ENCODE results near the gene ASPN. TPM values are rescaled to one million over a fixed set of nuclear protein-coding genes. Genes with fewer than 3 reads are reported as not detected.

Gene ASPN
- total and polyA plus RNA-seq, 11 donors, result 4.6 to 36.3 (median 17.3) TPM

- peaks cover 0 to 21% (median 0%) of the 10 kb centered on the region in 9 donors for H3K36me3 ChIP-seq
- ATAC-seq, result no peak
- H3K4me3 ChIP-seq, result no peak overlapping the region
- H3K4me1 ChIP-seq, result peaks cover 0 to 52% (median 33%) of the 10 kb centered on the region in 12 donors
- intact Hi-C loops (cut with DNase I), result loop anchor here in 1 of 10 donors (10.0 kb wide), 1 partner anchor 84 kb away; no protein-coding TSS in a partner anchor
- DNase-seq, result no peak
- no peak for TF ChIP-seq POLR2A (IDR thresholded peaks at IDR 0.05)
- TF ChIP-seq, protein P1, sequence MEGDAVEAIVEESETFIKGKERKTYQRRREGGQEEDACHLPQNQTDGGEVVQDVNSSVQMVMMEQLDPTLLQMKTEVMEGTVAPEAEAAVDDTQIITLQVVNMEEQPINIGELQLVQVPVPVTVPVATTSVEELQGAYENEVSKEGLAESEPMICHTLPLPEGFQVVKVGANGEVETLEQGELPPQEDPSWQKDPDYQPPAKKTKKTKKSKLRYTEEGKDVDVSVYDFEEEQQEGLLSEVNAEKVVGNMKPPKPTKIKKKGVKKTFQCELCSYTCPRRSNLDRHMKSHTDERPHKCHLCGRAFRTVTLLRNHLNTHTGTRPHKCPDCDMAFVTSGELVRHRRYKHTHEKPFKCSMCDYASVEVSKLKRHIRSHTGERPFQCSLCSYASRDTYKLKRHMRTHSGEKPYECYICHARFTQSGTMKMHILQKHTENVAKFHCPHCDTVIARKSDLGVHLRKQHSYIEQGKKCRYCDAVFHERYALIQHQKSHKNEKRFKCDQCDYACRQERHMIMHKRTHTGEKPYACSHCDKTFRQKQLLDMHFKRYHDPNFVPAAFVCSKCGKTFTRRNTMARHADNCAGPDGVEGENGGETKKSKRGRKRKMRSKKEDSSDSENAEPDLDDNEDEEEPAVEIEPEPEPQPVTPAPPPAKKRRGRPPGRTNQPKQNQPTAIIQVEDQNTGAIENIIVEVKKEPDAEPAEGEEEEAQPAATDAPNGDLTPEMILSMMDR (IDR thresholded peaks at IDR 0.05), result no peak
- H3K27ac ChIP-seq, result no peak overlapping the region
- H3K9me3 ChIP-seq, result no peaks in the 10 kb centered on the region
- H3K27me3 ChIP-seq, result no peaks in the 10 kb centered on the region
Observed at GRCh38 chr9:92510747-92511146, 28.4 kb upstream of the ASPN start.

- peak overlapping the region in 2 of 12 donors; percentile 19 to 58 for H3K27ac ChIP-seq
- intact Hi-C loops (cut with DNase I), result loop anchor here in 4 of 10 donors (5.0 to 10.0 kb wide), 3 partner anchors 96 to 126 kb away; no protein-coding TSS in a partner anchor
- WGBS, 4 donors, result 94 to 98% (median 95%) methylated on average over 5 of the region's 5 CpGs
- no peaks in the 10 kb centered on the region for H3K9me3 ChIP-seq
- no peak for DNase-seq
- no peaks in the 10 kb centered on the region for H3K27me3 ChIP-seq
- no peak for ATAC-seq
- peaks cover 0 to 67% (median 42%) of the 10 kb centered on the region in 12 donors for H3K4me1 ChIP-seq
- H3K4me3 ChIP-seq, result no peak overlapping the region
- TF ChIP-seq POLR2A (IDR thresholded peaks at IDR 0.05), result no peak
- TF ChIP-seq, protein P1 (IDR thresholded peaks at IDR 0.05), result no peak
- H3K36me3 ChIP-seq, result peaks cover 0 to 6% (median 0%) of the 10 kb centered on the region in 9 donors
Observed at GRCh38 chr9:92509050-92509449, 26.7 kb upstream of the ASPN start.

DNA sequence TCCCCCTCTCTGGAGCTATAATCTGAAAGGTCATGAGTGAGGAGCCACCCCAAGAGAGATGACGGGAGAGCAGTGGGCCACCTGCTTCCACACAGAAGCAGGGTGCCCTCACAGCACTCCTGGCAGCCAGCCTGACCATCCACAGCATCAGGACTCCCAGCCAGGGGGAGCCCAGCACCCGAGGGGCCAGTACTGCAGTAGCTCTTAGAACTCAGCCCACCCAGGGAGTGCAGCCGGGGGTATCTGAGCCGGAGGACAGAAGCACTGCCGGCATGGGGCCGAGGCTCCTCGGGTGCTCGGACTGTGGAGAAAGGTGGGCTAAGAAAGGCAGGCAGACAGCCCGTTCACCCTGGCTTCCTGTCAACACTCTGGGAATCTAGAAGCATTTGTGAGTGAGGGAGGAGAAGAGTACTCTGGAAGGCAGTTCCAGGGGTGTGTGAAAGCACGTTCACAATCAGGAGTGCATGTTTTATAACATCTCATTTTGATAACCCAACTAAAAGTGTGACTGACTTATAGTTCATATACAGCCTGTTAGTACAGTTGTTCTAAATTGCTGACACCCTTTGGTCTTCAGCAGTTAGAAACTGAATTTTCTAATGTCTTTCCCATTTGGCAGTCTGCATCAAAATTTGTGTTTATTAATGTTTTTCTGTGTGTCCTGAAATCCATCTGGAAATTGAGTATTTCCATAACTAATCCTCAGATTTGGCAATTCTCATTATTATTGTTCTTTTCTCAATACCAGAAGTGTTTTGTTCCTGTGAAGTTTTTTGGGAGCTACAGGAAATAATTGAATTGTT is 25.9 kb upstream of the ASPN start:
- intact Hi-C loops (cut with DNase I), result loop anchor here in 4 of 10 donors (5.0 to 10.0 kb wide), 3 partner anchors 97 to 127 kb away; no protein-coding TSS in a partner anchor
- H3K36me3 ChIP-seq, result peaks cover 0 to 5% (median 0%) of the 10 kb centered on the region in 9 donors
- no peaks in the 10 kb centered on the region for H3K9me3 ChIP-seq
- peak; percentile 19 to 51 (median 32) for ATAC-seq
- no peak for TF ChIP-seq POLR2A (IDR thresholded peaks at IDR 0.05)
- TF ChIP-seq, protein P1 (IDR thresholded peaks at IDR 0.05), result peak in 2 of 12 donors; percentile 18 to 35
- H3K27ac ChIP-seq, result peak overlapping the region in 10 of 12 donors; percentile 17 to 65 (median 34)
- H3K27me3 ChIP-seq, result no peaks in the 10 kb centered on the region
- peak in 1 of 5 donors; percentile 46 for DNase-seq
- 11 to 27% (median 18%) methylated on average over 10 of the region's 10 CpGs for WGBS, 4 donors
- peaks cover 0 to 68% (median 41%) of the 10 kb centered on the region in 12 donors for H3K4me1 ChIP-seq
- peak overlapping the region in 1 of 12 donors; percentile 24 for H3K4me3 ChIP-seq

DNA sequence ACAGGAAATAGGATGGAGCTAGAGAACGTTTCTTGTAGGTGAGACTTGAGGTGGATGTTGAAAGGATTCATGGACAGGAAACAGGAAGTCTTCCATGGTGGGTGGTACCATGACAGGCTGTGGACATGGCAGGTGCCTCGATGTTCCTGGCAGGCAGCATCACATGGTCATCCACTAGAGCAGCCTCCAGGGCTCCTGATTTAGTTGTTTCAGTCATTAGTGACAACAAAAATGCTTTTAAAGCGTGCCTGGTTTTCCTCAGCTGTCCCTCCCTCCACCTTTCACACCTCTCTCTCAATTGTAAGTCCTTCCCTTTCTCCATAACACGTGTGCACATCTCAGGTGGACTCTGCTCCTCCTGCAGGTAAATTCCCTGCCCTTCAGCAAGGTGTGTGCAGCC is 25.2 kb upstream of the ASPN start:
- Histone ChIP-seq H3K27me3 (no peaks in the 10 kb centered on the region), H3K9me3 (no peaks in the 10 kb centered on the region), H3K27ac (peak overlapping the region in 8 of 12 donors; percentile 21 to 65 (median 48)), H3K4me3 (no peak overlapping the region), H3K36me3 (peaks cover 0 to 3% (median 0%) of the 10 kb centered on the region in 9 donors), H3K4me1 (peaks cover 0 to 61% (median 35%) of the 10 kb centered on the region in 12 donors)
- DNase-seq, result no peak
- TF ChIP-seq, protein P1 (IDR thresholded peaks at IDR 0.05), result no peak
- TF ChIP-seq POLR2A (IDR thresholded peaks at IDR 0.05), result no peak
- 50 to 63% (median 59%) methylated on average over 4 of the region's 4 CpGs for WGBS, 4 donors
- intact Hi-C loops (cut with DNase I), result loop anchor here in 4 of 10 donors (5.0 to 10.0 kb wide), 3 partner anchors 97 to 127 kb away; no protein-coding TSS in a partner anchor
- no peak for ATAC-seq
